ENCODE data around the gene SDR9C7. TPM values are rescaled to one million over a fixed set of nuclear protein-coding genes. Genes with fewer than 3 reads are reported as not detected.

The SDR9C7 gene
- total RNA-seq, 2 experiments from 2014 or later: not detected

DNA sequence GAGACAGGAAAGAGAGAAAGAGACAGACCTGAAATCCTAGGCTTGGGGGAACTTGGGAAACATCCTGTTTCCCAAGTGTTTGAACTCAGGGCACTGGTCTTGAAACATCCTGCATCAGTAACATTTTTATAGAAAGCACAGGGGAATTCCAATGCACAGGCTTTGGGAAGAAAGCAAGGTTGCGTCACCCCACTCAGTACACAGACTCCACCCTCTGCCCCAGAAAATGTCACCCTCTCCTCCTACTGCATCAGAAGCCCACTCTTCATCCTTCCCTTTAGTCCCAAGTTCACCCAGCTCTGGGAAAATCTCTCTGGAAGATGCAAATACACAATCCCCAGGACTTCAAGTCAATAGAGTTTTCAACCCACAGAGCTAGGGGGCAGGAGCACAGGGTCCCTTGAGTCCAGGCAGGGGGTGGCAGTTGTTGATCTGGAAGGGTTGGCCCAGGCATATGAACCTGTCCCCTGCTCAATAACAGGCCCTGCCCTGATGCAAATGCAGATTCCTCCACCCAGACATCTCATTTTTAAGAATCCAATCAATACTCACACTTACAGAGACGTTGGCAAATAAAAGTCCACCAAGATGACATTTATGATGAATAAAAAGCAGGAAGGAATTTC lies 21.5 kb upstream of the SDR9C7 start:
- Histone ChIP-seq H3K27me3 (ENCODE audit: control insufficient read depth in 1 of 2, insufficient read depth in 2 of 2, low read length in 2 of 2) (peaks cover 0 to 7% of the 10 kb centered on the region in 2 experiments), H3K4me3 (ENCODE audit: low read length) (no peak overlapping the region), H3K9me3 (ENCODE audit: control insufficient read depth in 1 of 2, insufficient read depth in 1 of 2, low read length in 2 of 2) (peaks cover 7 to 15% of the 10 kb centered on the region in 2 experiments), H3K4me1 (ENCODE audit: insufficient read depth, low read length) (no peaks in the 10 kb centered on the region), H3K36me3 (ENCODE audit: insufficient read depth, low read length) (no peaks in the 10 kb centered on the region), H3K27ac (ENCODE audit: low read depth in 1 of 2, low read length in 2 of 2) (no peak overlapping the region)
- no peak for DNase-seq
- no peak for ATAC-seq (ENCODE audit: poor library complexity)
- no peaks in the 10 kb centered on the region for H3K27me3 Mint-ChIP-seq
- no peak overlapping the region for H3K4me3 Mint-ChIP-seq
- H3K4me1 Mint-ChIP-seq (ENCODE audit: low read depth): no peaks in the 10 kb centered on the region
- CTCF ChIA-PET: no interaction called here
- H3K36me3 Mint-ChIP-seq (ENCODE audit: low read depth): peaks cover 4% of the 10 kb centered on the region
- H3K9me3 Mint-ChIP-seq: no peaks in the 10 kb centered on the region
- TF ChIP-seq, protein P1, sequence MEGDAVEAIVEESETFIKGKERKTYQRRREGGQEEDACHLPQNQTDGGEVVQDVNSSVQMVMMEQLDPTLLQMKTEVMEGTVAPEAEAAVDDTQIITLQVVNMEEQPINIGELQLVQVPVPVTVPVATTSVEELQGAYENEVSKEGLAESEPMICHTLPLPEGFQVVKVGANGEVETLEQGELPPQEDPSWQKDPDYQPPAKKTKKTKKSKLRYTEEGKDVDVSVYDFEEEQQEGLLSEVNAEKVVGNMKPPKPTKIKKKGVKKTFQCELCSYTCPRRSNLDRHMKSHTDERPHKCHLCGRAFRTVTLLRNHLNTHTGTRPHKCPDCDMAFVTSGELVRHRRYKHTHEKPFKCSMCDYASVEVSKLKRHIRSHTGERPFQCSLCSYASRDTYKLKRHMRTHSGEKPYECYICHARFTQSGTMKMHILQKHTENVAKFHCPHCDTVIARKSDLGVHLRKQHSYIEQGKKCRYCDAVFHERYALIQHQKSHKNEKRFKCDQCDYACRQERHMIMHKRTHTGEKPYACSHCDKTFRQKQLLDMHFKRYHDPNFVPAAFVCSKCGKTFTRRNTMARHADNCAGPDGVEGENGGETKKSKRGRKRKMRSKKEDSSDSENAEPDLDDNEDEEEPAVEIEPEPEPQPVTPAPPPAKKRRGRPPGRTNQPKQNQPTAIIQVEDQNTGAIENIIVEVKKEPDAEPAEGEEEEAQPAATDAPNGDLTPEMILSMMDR (IDR thresholded peaks at IDR 0.05): no peak
- no peak overlapping the region for H3K27ac Mint-ChIP-seq
- intact Hi-C loops (cut with DNase I, micrococcal nuclease): no loop called here
- POLR2A ChIA-PET: no interaction called here

DNA sequence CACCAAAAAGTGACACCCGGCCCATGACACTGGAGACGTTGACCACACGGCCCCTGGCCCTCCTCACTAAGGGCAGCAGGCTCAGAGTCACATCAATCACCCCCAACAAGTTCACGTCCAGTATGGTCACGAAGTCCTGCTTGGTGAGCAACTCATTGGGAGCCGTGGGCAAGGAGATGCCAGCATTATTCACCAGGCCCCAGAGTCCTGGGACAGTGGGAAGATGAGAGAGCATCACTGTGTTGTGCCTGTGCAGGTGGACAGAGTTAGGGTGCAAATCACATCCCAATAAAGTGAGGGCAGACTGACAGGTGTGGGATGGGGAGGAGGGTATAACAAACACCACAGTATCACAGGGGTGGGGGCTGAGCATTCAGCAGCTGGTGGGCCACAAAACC lies 20.7 kb upstream of the SDR9C7 start:
- Mint-ChIP-seq H3K9me3 (no peaks in the 10 kb centered on the region), H3K36me3 (ENCODE audit: low read depth) (peaks cover 5% of the 10 kb centered on the region), H3K27me3 (no peaks in the 10 kb centered on the region), H3K4me3 (no peak overlapping the region), H3K4me1 (ENCODE audit: low read depth) (no peaks in the 10 kb centered on the region), H3K27ac (no peak overlapping the region)
- H3K36me3 ChIP-seq (ENCODE audit: insufficient read depth, low read length): no peaks in the 10 kb centered on the region
- POLR2A ChIA-PET: no interaction called here
- H3K27me3 ChIP-seq (ENCODE audit: control insufficient read depth in 1 of 2, insufficient read depth in 2 of 2, low read length in 2 of 2): peaks cover 0 to 7% of the 10 kb centered on the region in 2 experiments
- TF ChIP-seq, protein P1 (IDR thresholded peaks at IDR 0.05): no peak
- no peak for DNase-seq
- peaks cover 7 to 15% of the 10 kb centered on the region in 2 experiments for H3K9me3 ChIP-seq (ENCODE audit: control insufficient read depth in 1 of 2, insufficient read depth in 1 of 2, low read length in 2 of 2)
- CTCF ChIA-PET: no interaction called here
- no peak overlapping the region for H3K4me3 ChIP-seq (ENCODE audit: low read length)
- H3K4me1 ChIP-seq (ENCODE audit: insufficient read depth, low read length): no peaks in the 10 kb centered on the region
- no peak overlapping the region for H3K27ac ChIP-seq (ENCODE audit: low read depth in 1 of 2, low read length in 2 of 2)
- intact Hi-C loops (cut with DNase I, micrococcal nuclease): no loop called here
- ATAC-seq (ENCODE audit: poor library complexity): no peak

DNA sequence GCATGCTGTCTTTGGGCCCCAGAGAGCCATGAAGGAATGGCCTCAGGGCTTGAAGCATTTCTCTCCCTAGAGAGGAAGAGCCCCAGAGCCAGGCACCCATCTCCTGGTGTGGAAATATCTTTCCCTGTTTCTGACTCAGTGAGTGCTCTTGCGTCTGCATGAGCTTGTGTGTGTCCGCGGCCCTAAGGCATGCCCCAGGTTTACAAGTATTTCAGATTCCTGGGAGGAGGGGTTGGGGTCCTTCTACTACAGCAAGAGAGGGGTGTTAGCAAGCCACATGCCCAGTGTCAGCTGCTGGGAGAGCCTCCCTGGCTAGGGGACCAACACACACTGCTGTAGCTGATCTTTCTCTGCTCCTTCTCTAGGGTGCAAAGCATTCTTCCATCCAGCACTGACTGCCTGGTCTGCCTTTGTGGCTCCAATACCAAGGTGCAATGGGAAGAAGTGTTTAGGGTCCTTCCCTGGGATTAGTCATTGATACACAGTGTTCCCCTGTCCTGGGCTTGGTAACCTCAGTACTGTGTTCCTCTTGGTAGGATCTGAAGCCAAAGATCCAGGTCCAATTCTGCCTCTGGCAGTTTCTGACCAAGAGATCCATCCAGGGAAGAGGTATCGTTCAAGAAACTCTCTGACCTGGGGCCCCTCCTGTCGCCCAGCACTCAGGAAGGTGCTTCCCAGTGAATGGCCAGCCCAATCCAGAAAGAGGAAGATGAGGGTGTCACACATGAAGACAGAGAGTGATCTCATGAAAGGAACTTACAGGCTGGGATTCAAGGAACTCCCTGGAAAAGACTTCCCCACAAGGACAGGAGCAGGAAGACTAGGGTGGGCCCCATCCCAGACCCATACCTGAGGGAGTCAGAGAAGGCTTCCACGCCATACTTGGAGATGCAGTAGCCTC lies 20.1 kb upstream of the SDR9C7 start:
- ChIA-PET POLR2A (no interaction called here), CTCF (no interaction called here)
- Histone ChIP-seq H3K36me3 (ENCODE audit: insufficient read depth, low read length) (no peaks in the 10 kb centered on the region), H3K4me3 (ENCODE audit: low read length) (no peak overlapping the region), H3K9me3 (ENCODE audit: control insufficient read depth in 1 of 2, insufficient read depth in 1 of 2, low read length in 2 of 2) (peaks cover 7 to 15% of the 10 kb centered on the region in 2 experiments), H3K27ac (ENCODE audit: low read depth in 1 of 2, low read length in 2 of 2) (no peak overlapping the region), H3K4me1 (ENCODE audit: insufficient read depth, low read length) (no peaks in the 10 kb centered on the region), H3K27me3 (ENCODE audit: control insufficient read depth in 1 of 2, insufficient read depth in 2 of 2, low read length in 2 of 2) (peaks cover 0 to 7% of the 10 kb centered on the region in 2 experiments)
- no peak for ATAC-seq (ENCODE audit: poor library complexity)
- Mint-ChIP-seq H3K27me3 (no peaks in the 10 kb centered on the region), H3K4me1 (ENCODE audit: low read depth) (no peaks in the 10 kb centered on the region), H3K27ac (no peak overlapping the region), H3K4me3 (no peak overlapping the region), H3K36me3 (ENCODE audit: low read depth) (peaks cover 5% of the 10 kb centered on the region), H3K9me3 (no peaks in the 10 kb centered on the region)
- TF ChIP-seq, protein P1 (IDR thresholded peaks at IDR 0.05): no peak
- no peak for DNase-seq
- intact Hi-C loops (cut with DNase I, micrococcal nuclease): no loop called here

Data from CD4-positive, alpha-beta T cell (primary cell).